ENCODE data around the gene TRAPPC2. TPM values are rescaled to one million over a fixed set of nuclear protein-coding genes. Genes with fewer than 3 reads are reported as not detected.

The TRAPPC2 gene
- total and polyA plus RNA-seq, 12 donors: 4.3 to 20.5 (median 11.0) TPM

- no peaks in the 10 kb centered on the region for H3K36me3 ChIP-seq (replicated peaks in 1 of 2)
- peaks cover 4% of the 10 kb centered on the region for H3K27me3 ChIP-seq
- no peak for TF ChIP-seq CTCF (IDR thresholded peaks at IDR 0.05)
- H3K4me3 ChIP-seq: no peak overlapping the region
- peaks cover 0 to 13% of the 10 kb centered on the region in 2 donors for H3K4me1 ChIP-seq (replicated peaks in 1 of 2)
- WGBS, 4 donors: 11 to 36% (median 24%) methylated on average over 6 to 9 of the region's 9 CpGs
- peak overlapping the region in 3 of 5 donors; percentile 39 to 69 (median 49) for H3K27ac ChIP-seq
- intact Hi-C loops (cut with DNase I): no loop called here
- no peaks in the 10 kb centered on the region for H3K9me3 ChIP-seq (replicated peaks in 1 of 3)
- peak; percentile 67 to 87 (median 82) for DNase-seq
These were observed 65.1 kb downstream of the TRAPPC2 start for GRCh38 chrX:13669246-13669737.

GRCh38 chrX:13667919-13668318, 66.5 kb downstream of the TRAPPC2 start:
- Histone ChIP-seq H3K4me1 (replicated peaks in 1 of 2) (peaks cover 0 to 13% of the 10 kb centered on the region in 2 donors), H3K4me3 (no peak overlapping the region), H3K36me3 (replicated peaks in 1 of 2) (no peaks in the 10 kb centered on the region), H3K27me3 (peaks cover 4% of the 10 kb centered on the region), H3K27ac (no peak overlapping the region), H3K9me3 (replicated peaks in 1 of 3) (no peaks in the 10 kb centered on the region)
- no peak for DNase-seq
- intact Hi-C loops (cut with DNase I): no loop called here
- no peak for TF ChIP-seq CTCF (IDR thresholded peaks at IDR 0.05)
- TF ChIP-seq POLR2A (IDR thresholded peaks at IDR 0.05): no peak

- intact Hi-C loops (cut with DNase I): no loop called here
- TF ChIP-seq POLR2A (IDR thresholded peaks at IDR 0.05) (no peak), CTCF (IDR thresholded peaks at IDR 0.05) (no peak)
- WGBS, 4 donors: 53 to 72% (median 64%) methylated on average over 3 of the region's 3 CpGs
- peak; percentile 33 to 76 (median 68) for DNase-seq
- H3K4me1 ChIP-seq (replicated peaks in 1 of 2): peaks cover 0 to 13% of the 10 kb centered on the region in 2 donors
- H3K4me3 ChIP-seq: no peak overlapping the region
- no peaks in the 10 kb centered on the region for H3K27me3 ChIP-seq
- no peaks in the 10 kb centered on the region for H3K9me3 ChIP-seq (replicated peaks in 1 of 3)
- no peaks in the 10 kb centered on the region for H3K36me3 ChIP-seq (replicated peaks in 1 of 2)
- no peak overlapping the region for H3K27ac ChIP-seq
These were observed 67.6 kb downstream of the TRAPPC2 start for GRCh38 chrX:13666836-13667235.

DNA sequence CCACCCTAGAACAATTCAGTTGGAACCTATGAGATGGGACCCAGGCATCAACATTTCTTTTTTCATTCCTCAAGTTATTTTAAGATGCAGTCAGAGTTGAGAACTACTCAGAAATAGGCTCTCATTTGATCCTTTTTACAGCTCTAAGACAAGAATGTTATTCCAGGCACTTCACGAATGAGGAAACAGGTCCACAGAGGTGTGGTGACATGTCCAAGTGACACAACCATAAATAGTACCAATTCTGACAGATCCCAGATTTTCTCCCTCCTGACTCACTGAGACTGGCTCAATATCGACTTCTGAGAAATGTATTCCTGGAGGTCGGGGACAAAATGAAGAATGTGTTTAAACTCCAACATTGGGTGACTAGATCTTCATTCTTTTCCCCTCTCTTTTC, 70.4 kb downstream of the TRAPPC2 start:
- Histone ChIP-seq H3K4me1 (replicated peaks in 1 of 2) (peaks cover 0 to 16% of the 10 kb centered on the region in 2 donors), H3K27ac (peak overlapping the region in 1 of 5 donors; percentile 20), H3K36me3 (replicated peaks in 1 of 2) (no peaks in the 10 kb centered on the region), H3K27me3 (no peaks in the 10 kb centered on the region), H3K9me3 (replicated peaks in 1 of 3) (no peaks in the 10 kb centered on the region), H3K4me3 (no peak overlapping the region)
- no peak for DNase-seq
- intact Hi-C loops (cut with DNase I): no loop called here
- WGBS, 4 donors: 33 to 75% (median 63%) methylated on average over 3 of the region's 3 CpGs
- TF ChIP-seq POLR2A (IDR thresholded peaks at IDR 0.05) (no peak), CTCF (IDR thresholded peaks at IDR 0.05) (no peak)

All from adrenal gland (tissue), 12 donors.